ENCODE measurements around the gene VEZT. TPM values are rescaled to one million over a fixed set of nuclear protein-coding genes. Genes with fewer than 3 reads are reported as not detected.
"Not testable (repeated sequence)": the region's sequence is repeated elsewhere in the genome, so short reads cannot be mapped to it uniquely, and the experiment has no call there.

The VEZT gene
- total RNA-seq, 1 donor from 2014 or later: 69.4 TPM

DNA sequence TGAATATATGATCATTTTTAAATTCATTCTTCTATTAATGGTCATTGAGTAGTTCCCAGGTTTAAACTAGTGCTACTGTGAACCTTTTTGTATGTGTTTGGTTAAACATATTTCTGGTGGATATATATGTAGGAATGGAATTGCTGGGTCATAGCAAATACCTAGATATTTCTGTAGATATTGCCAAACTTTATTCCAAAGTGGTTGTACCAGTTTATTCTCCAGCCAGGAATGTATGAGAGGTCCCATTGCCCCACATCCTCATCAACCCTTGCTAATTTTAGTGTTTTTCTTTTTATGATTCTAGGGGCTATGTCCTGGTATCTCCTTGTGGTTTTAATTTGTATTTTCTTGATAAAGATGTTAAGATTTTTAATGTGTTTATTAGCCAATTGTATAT is 3.1 kb downstream of the VEZT start:
- H3K4me1 ChIP-seq (ENCODE audit: control insufficient read depth in 3 of 3, insufficient read depth in 3 of 3, low read length in 3 of 3): peaks cover 15 to 23% (median 20%) of the 10 kb centered on the region in 3 donors
- no peaks in the 10 kb centered on the region for H3K27me3 ChIP-seq (ENCODE audit: control insufficient read depth in 3 of 3, insufficient read depth in 3 of 3, low read length in 3 of 3)
- no peak overlapping the region for H3K4me3 ChIP-seq (ENCODE audit: low read length in 3 of 3)
- peaks cover 0 to 5% (median 3%) of the 10 kb centered on the region in 3 donors for H3K36me3 ChIP-seq (ENCODE audit: control insufficient read depth in 3 of 3, insufficient read depth in 3 of 3, low read length in 3 of 3)
- H3K27ac ChIP-seq (ENCODE audit: low read depth, low read length): no peak overlapping the region
- H3K9ac ChIP-seq (ENCODE audit: low read depth in 1 of 3, low read length in 3 of 3): no peak overlapping the region
- no peaks in the 10 kb centered on the region for H3K9me3 ChIP-seq (ENCODE audit: control insufficient read depth in 3 of 3, low read length in 3 of 3)

- Histone ChIP-seq H3K4me1 (ENCODE audit: control insufficient read depth in 3 of 3, insufficient read depth in 3 of 3, low read length in 3 of 3) (peaks cover 8 to 19% (median 14%) of the 10 kb centered on the region in 3 donors), H3K9me3 (ENCODE audit: control insufficient read depth in 3 of 3, low read length in 3 of 3) (no peaks in the 10 kb centered on the region), H3K27me3 (ENCODE audit: control insufficient read depth in 3 of 3, insufficient read depth in 3 of 3, low read length in 3 of 3) (no peaks in the 10 kb centered on the region), H3K27ac (ENCODE audit: low read depth, low read length) (no peak overlapping the region), H3K4me3 (ENCODE audit: low read length in 3 of 3) (no peak overlapping the region), H3K36me3 (ENCODE audit: control insufficient read depth in 3 of 3, insufficient read depth in 3 of 3, low read length in 3 of 3) (peaks cover 0 to 5% (median 3%) of the 10 kb centered on the region in 3 donors), H3K9ac (ENCODE audit: low read depth in 1 of 3, low read length in 3 of 3) (no peak overlapping the region)
Observed at GRCh38 chr12:95224202-95225170, 6.9 kb downstream of the VEZT start.

DNA sequence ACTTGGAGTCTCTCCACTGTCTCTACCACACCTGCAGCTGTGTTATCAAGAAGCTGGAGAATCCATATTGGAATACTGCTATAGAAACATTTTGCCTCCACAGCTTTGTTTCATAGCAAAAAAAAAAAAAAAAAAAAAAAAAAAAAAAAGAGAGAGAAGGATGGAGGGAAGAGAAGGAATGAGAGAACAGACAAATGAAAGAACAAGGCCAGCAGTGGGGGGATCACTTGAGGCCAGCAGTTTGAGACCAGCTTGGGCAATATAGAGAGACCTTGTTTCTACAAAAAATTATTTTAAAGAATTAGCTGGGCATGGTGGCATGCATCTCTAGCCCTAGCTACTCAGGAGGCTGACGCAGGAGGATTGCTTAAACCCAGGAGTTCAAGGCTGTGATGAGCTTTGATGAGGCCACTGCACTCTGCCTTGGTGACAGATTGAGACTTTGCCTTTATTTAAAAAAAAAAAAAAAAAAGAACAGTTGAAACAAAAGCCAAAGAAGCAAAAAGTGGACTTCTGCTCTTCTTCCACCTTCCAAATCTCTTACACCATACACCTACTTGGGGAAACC is 8.1 kb downstream of the VEZT start:
- H3K9me3 ChIP-seq (ENCODE audit: control insufficient read depth in 3 of 3, low read length in 3 of 3): no peaks in the 10 kb centered on the region
- H3K4me3 ChIP-seq (ENCODE audit: low read length in 3 of 3): no peak overlapping the region
- H3K4me1 ChIP-seq (ENCODE audit: control insufficient read depth in 3 of 3, insufficient read depth in 3 of 3, low read length in 3 of 3): peaks cover 8 to 16% (median 11%) of the 10 kb centered on the region in 3 donors
- H3K27me3 ChIP-seq (ENCODE audit: control insufficient read depth in 3 of 3, insufficient read depth in 3 of 3, low read length in 3 of 3): no peaks in the 10 kb centered on the region
- H3K36me3 ChIP-seq (ENCODE audit: control insufficient read depth in 3 of 3, insufficient read depth in 3 of 3, low read length in 3 of 3): peaks cover 0 to 5% (median 3%) of the 10 kb centered on the region in 3 donors
- H3K27ac ChIP-seq (ENCODE audit: low read depth, low read length): no peak overlapping the region
- no peak overlapping the region for H3K9ac ChIP-seq (ENCODE audit: low read depth in 1 of 3, low read length in 3 of 3)

GRCh38 chr12:95227818-95228356 is 10.3 kb downstream of the VEZT start:
- H3K9me3 ChIP-seq (ENCODE audit: control insufficient read depth in 3 of 3, low read length in 3 of 3): no peaks in the 10 kb centered on the region
- no peak overlapping the region for H3K4me3 ChIP-seq (ENCODE audit: low read length in 3 of 3)
- H3K4me1 ChIP-seq (ENCODE audit: control insufficient read depth in 3 of 3, insufficient read depth in 3 of 3, low read length in 3 of 3): peaks cover 5 to 16% (median 12%) of the 10 kb centered on the region in 3 donors
- no peak overlapping the region for H3K27ac ChIP-seq (ENCODE audit: low read depth, low read length)
- no peak overlapping the region for H3K9ac ChIP-seq (ENCODE audit: low read depth in 1 of 3, low read length in 3 of 3)
- no peaks in the 10 kb centered on the region for H3K27me3 ChIP-seq (ENCODE audit: control insufficient read depth in 3 of 3, insufficient read depth in 3 of 3, low read length in 3 of 3)
- peaks cover 0 to 5% (median 3%) of the 10 kb centered on the region in 3 donors for H3K36me3 ChIP-seq (ENCODE audit: control insufficient read depth in 3 of 3, insufficient read depth in 3 of 3, low read length in 3 of 3)

- H3K36me3 ChIP-seq (ENCODE audit: control insufficient read depth in 3 of 3, insufficient read depth in 3 of 3, low read length in 3 of 3): peaks cover 0 to 5% (median 3%) of the 10 kb centered on the region in 3 donors
- H3K27me3 ChIP-seq (ENCODE audit: control insufficient read depth in 3 of 3, insufficient read depth in 3 of 3, low read length in 3 of 3): no peaks in the 10 kb centered on the region
- H3K9ac ChIP-seq (ENCODE audit: low read depth in 1 of 3, low read length in 3 of 3): no peak overlapping the region
- H3K9me3 ChIP-seq (ENCODE audit: control insufficient read depth in 3 of 3, low read length in 3 of 3): no peaks in the 10 kb centered on the region
- H3K4me1 ChIP-seq (ENCODE audit: control insufficient read depth in 3 of 3, insufficient read depth in 3 of 3, low read length in 3 of 3): peaks cover 5 to 16% (median 12%) of the 10 kb centered on the region in 3 donors
- no peak overlapping the region for H3K27ac ChIP-seq (ENCODE audit: low read depth, low read length)
- no peak overlapping the region for H3K4me3 ChIP-seq (ENCODE audit: low read length in 3 of 3)
Observed at GRCh38 chr12:95228617-95229016, 11.0 kb downstream of the VEZT start.

GRCh38 chr12:95229636-95230035 is 12.0 kb downstream of the VEZT start:
- Histone ChIP-seq H3K4me1 (ENCODE audit: control insufficient read depth in 3 of 3, insufficient read depth in 3 of 3, low read length in 3 of 3) (peaks cover 5 to 11% (median 8%) of the 10 kb centered on the region in 3 donors), H3K9ac (ENCODE audit: low read depth in 1 of 3, low read length in 3 of 3) (no peak overlapping the region), H3K36me3 (ENCODE audit: control insufficient read depth in 3 of 3, insufficient read depth in 3 of 3, low read length in 3 of 3) (peaks cover 0 to 3% (median 0%) of the 10 kb centered on the region in 3 donors), H3K27ac (ENCODE audit: low read depth, low read length) (no peak overlapping the region), H3K4me3 (ENCODE audit: low read length in 3 of 3) (no peak overlapping the region), H3K9me3 (ENCODE audit: control insufficient read depth in 3 of 3, low read length in 3 of 3) (no peaks in the 10 kb centered on the region), H3K27me3 (ENCODE audit: control insufficient read depth in 3 of 3, insufficient read depth in 3 of 3, low read length in 3 of 3) (no peaks in the 10 kb centered on the region)

DNA sequence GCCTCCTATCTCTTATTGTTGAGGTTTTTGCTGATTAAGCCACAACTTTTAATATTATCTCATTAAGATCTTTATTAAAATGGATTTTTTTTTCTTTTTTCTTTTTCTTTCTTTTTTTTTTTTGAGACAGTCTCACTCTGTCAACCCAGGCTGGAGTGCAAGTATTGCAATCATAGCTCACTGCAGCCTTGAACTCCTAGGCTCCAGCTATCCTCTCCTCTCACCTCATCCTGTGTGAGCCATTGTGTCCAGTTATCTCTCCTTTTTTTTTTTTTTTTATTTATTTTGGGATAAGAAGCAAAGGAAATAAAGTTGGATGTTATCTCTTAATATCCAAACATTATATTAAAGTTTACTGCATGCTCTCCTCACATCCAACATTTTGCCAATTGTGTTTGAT is 12.7 kb downstream of the VEZT start:
- Histone ChIP-seq H3K27ac (ENCODE audit: low read depth, low read length) (no peak overlapping the region), H3K36me3 (ENCODE audit: control insufficient read depth in 3 of 3, insufficient read depth in 3 of 3, low read length in 3 of 3) (no peaks in the 10 kb centered on the region), H3K9me3 (ENCODE audit: control insufficient read depth in 3 of 3, low read length in 3 of 3) (no peaks in the 10 kb centered on the region), H3K4me1 (ENCODE audit: control insufficient read depth in 3 of 3, insufficient read depth in 3 of 3, low read length in 3 of 3) (peaks cover 5 to 6% (median 5%) of the 10 kb centered on the region in 3 donors), H3K4me3 (ENCODE audit: low read length in 3 of 3) (no peak overlapping the region), H3K27me3 (ENCODE audit: control insufficient read depth in 3 of 3, insufficient read depth in 3 of 3, low read length in 3 of 3) (no peaks in the 10 kb centered on the region), H3K9ac (ENCODE audit: low read depth in 1 of 3, low read length in 3 of 3) (no peak overlapping the region)

- no peaks in the 10 kb centered on the region for H3K27me3 ChIP-seq (ENCODE audit: control insufficient read depth in 3 of 3, insufficient read depth in 3 of 3, low read length in 3 of 3)
- H3K36me3 ChIP-seq (ENCODE audit: control insufficient read depth in 3 of 3, insufficient read depth in 3 of 3, low read length in 3 of 3): no peaks in the 10 kb centered on the region
- H3K9ac ChIP-seq (ENCODE audit: low read depth in 1 of 3, low read length in 3 of 3): peak overlapping the region in 1 of 3 donors; percentile 3
- no peak overlapping the region for H3K4me3 ChIP-seq (ENCODE audit: low read length in 3 of 3)
- no peaks in the 10 kb centered on the region for H3K9me3 ChIP-seq (ENCODE audit: control insufficient read depth in 3 of 3, low read length in 3 of 3)
- peaks cover 5 to 6% (median 5%) of the 10 kb centered on the region in 3 donors for H3K4me1 ChIP-seq (ENCODE audit: control insufficient read depth in 3 of 3, insufficient read depth in 3 of 3, low read length in 3 of 3)
- H3K27ac ChIP-seq (ENCODE audit: low read depth, low read length): peak overlapping the region; percentile 17
Observed at GRCh38 chr12:95231190-95231589, 13.6 kb downstream of the VEZT start.

DNA sequence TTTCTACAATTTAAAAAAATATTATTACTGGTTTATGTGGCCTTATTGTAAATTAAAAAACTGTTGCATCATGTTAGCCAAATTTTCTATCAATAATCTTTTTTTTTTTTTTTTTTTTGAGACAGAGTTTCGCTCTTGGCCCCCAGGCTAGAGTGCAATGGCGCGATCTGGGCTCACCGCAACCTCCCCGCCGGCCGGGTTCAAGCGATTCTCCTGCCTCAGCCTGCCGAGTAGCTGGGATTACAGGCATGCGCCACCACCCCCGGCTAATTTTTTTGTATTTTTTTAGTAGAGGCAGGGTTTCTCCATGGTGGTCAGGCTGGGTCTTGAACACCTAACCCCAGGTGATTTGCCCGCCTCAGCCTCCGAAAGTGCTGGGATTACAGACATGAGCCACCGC is 16.6 kb downstream of the VEZT start:
- not testable (repeated sequence) for H3K9me3 ChIP-seq (ENCODE audit: control insufficient read depth in 3 of 3, low read length in 3 of 3); H3K27me3 ChIP-seq (ENCODE audit: control insufficient read depth in 3 of 3, insufficient read depth in 3 of 3, low read length in 3 of 3); H3K27ac ChIP-seq (ENCODE audit: low read depth, low read length); H3K36me3 ChIP-seq (ENCODE audit: control insufficient read depth in 3 of 3, insufficient read depth in 3 of 3, low read length in 3 of 3); H3K4me3 ChIP-seq (ENCODE audit: low read length in 3 of 3); H3K9ac ChIP-seq (ENCODE audit: low read depth in 1 of 3, low read length in 3 of 3)
- H3K4me1 ChIP-seq (ENCODE audit: control insufficient read depth in 3 of 3, insufficient read depth in 3 of 3, low read length in 3 of 3): peaks cover 2 to 13% (median 7%) of the 10 kb centered on the region in 3 donors

DNA sequence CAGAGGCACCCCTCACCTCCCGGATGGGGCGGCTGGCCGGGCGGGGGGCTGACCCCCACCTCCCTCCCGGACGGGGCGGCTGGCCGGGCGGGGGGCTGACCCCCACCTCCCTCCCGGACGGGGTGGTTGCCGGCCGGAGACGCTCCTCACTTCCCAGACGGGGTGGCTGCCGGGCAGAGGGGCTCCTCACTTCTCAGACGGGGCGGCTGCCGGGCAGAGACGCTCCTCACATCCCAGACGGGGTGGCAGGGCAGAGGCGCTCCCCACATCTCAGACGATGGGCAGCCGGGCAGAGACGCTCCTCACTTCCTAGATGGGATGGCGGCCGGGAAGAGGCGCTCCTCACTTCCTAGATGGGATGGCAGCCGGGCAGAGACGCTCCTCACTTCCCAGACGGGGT is 18.0 kb downstream of the VEZT start:
- peaks cover 4 to 10% (median 5%) of the 10 kb centered on the region in 3 donors for H3K4me1 ChIP-seq (ENCODE audit: control insufficient read depth in 3 of 3, insufficient read depth in 3 of 3, low read length in 3 of 3)
- not testable (repeated sequence) for H3K9ac ChIP-seq (ENCODE audit: low read depth in 1 of 3, low read length in 3 of 3)

More for the DNA sequence above, 18.0 kb downstream of the VEZT start:
- H3K27ac ChIP-seq (ENCODE audit: low read depth, low read length); H3K36me3 ChIP-seq (ENCODE audit: control insufficient read depth in 3 of 3, insufficient read depth in 3 of 3, low read length in 3 of 3); H3K4me3 ChIP-seq (ENCODE audit: low read length in 3 of 3); H3K9me3 ChIP-seq (ENCODE audit: control insufficient read depth in 3 of 3, low read length in 3 of 3); H3K27me3 ChIP-seq (ENCODE audit: control insufficient read depth in 3 of 3, insufficient read depth in 3 of 3, low read length in 3 of 3): not testable (repeated sequence)

Measured in skeletal muscle tissue (tissue), 4 donors.